HG03342 (cell line): ENCODE data around the gene ALG14.

Experiments
- ATAC-seq: cut with Tn5 transposase; IDR thresholded peaks from one replicate; pipeline ENCODE4 v1.9.1; 2021; ENCODE audit warnings: mild to moderate bottlenecking, moderate library complexity; ENCODE audit not compliant: unreplicated experiment

Gene ALG14

DNA sequence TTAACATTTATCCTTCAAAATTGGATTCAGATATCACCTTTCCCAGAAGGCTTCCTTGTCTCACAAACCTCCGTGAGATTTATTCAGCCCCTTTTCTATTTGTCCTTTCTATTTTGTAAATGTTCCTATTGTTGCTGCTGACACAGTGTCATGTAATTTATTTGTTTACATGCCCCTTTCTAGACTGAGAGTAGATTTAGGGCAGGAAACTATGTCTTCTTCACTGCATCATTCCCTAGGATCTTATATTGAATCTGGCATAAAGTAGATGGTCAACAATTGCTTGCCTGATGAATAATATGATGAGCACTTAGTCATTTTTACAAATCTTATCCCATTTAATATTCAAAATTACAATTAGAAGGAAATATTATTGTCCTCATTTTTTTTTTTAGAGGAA is 137.7 kb downstream of the ALG14 start:
- no peak for ATAC-seq

DNA sequence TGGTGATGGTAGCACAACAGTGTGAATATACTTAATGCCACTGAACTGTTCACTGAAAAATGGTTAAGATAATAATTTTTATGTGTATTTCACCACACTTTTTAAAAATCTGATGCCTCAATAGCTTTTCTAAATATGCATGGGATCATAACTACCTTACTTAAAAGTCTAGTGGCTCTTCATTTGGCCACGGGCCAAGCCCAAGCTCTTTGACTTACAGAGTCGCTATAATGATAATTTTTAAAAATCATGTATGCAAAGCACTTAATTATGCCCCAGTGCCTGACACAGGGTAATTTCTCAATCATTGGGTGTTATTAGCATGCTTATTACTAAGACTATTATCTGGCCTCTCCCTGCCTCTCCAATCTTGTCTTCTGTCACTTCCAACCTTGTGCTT is 138.2 kb downstream of the ALG14 start:
- no peak for ATAC-seq

DNA sequence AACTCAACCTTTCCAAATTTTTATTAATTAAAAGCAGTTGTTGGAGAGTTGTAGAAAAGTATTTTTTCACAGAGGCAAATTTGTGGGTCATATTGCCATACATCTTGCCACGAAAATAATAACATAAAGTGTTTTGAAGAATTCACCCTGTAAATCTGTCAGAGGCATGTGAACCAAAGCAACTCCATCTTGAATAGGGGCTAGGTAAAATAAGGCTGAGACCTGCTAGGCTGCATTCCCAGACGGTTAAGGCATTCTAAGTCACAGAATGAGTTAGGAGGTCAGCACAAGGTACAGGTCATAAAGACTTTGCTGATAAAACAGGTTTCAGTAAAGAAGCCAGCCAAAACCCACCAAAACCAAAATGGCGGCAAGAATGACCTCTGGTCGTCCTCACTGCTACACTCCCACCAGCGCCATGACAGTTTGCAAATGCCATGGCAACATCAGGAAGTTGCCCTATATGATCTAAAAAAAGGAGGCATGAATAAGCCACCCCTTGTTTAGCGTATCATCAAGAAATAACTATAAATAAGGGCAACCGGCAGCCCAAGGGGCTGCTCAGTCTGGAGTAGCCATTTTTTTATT is 141.4 kb downstream of the ALG14 start:
- ATAC-seq: no peak

DNA sequence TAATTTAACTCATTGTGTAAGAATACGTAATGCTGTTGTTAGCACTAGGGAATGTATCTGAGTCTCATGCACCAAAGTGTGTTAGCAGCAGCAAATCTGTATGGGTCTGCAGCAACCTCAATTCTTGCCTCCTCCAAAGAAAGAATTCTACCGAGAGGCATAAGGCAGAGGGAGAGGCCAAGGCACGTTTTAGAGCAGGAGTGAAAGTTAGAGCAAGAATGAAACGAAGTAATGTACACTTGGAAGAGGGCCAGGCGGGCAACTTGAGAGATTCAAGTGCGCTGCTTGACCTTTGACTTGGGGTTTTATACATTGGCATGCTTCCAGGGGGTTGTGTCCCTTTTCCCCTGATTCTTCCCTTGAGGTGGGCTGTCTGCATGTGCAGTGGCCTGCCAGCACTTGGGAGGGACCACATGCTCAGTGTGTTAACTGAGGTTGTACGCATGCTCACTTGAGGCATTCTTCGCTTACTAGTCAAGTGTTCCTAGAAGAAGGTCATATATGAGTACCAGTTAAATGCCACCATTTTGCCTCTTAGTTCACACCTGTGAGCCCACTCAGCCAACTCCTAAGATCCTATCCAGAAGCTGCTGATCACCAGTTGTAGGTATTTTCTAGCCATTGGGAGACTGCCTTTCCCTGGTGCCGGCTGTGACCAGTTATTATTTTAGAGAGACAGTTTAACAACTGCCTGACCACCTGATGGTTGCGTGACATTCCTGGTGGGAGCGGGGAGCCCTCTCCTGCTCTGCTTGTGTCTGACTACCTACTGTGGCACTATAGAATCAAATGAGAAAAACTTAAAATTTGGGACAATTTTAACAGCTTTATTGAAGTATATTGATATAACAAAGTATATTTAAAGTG is 143.2 kb downstream of the ALG14 start:
- ATAC-seq: no peak

DNA sequence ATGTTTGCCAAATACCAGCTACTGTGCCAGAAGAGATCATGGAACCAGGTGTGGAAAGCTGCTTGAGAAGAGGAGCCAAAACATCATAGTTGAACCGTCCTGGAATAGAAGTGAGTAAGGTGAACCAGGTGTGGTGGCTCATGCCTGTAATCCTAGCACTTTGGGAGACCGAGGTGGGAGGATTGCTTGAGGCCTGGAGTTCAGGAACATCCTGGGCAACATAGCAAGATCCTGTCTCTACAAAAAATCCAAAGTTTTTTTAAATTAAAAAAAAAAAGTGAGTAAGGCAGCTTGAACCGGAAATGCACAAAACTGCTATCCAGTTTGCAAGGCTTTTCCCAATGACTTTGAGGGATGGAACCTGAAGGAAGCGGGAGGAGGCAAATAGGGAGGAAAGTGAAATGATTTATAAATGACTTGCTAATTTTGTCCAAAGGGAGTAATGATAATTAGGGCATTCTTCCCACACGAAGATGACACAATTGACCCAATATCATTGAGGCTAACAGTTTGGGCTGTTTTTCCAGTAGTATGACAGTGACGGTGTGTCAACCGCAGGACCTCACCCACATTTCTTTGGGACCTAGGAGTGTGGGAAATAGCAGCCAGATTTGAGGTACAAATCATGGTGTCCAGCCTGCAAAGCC is 144.3 kb downstream of the ALG14 start:
- no peak for ATAC-seq

DNA sequence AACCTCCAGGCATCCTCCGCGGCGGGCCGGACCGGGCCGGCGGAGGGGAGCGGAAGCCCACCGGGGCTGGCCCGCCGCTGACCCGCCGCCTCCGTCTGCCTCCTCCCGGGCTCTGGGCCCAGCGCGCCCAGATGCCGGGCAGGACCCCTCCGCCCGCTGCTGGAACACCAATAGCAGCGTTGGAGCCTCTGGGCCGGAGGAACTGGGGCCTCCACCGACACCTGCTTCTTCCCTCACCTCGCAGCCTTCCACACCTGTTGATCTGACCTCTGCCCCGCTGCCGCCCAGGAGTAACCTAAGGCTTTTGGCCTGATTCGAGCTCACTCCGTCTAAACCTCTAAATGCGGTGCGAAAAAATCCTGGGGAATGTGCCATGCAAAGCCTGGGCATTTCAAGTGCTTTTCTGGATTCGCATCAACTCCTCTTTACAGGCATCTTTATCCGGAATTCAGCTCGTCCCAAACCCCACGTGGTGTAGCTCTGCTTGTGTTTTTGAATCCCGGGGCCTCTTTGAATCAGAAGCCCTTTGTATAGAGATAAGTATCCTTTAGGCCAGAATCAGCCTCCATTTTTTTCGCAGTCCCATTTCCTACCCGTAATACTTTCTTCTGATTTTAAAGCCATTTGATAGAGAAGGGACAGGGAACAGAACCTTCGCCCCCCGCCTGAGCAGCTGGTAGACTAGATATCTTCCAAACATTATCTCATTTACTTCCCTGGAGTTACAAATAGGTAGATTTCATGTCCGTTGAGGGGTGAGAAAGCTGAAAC is 145.2 kb downstream of the ALG14 start:
- no peak for ATAC-seq

DNA sequence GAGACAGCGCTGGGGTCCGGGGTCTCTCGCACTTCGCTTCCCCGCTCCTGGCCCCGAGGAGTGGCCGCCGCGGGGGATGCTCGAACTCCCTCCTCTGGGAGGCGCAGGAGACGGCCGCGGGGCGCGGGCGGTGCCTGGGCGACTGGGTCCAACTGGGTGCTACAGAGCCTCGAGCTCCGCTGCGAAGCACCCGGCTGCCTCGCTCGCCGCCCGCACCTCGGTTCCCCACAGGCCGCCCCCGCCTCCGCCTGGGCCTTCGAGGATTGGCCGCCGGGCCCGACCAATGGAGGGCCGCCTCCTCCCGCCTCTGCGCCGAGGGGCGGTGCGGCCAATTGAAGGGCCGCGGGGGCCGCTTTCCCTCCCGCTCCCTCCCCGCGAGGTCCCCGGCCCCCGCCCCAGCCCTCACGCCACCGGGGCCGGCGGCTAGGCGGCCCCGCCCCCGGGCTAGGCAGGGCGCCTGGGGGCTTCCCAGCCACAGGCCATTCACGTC is 145.8 kb downstream of the ALG14 start, which contains the start of gene CNN3:
Gene CNN3 (minus strand): TSS at position 196 of the 490 bp plus-strand sequence. CDS start 216 bp downstream, outside the sequence.
- peak; percentile 77 for ATAC-seq

DNA sequence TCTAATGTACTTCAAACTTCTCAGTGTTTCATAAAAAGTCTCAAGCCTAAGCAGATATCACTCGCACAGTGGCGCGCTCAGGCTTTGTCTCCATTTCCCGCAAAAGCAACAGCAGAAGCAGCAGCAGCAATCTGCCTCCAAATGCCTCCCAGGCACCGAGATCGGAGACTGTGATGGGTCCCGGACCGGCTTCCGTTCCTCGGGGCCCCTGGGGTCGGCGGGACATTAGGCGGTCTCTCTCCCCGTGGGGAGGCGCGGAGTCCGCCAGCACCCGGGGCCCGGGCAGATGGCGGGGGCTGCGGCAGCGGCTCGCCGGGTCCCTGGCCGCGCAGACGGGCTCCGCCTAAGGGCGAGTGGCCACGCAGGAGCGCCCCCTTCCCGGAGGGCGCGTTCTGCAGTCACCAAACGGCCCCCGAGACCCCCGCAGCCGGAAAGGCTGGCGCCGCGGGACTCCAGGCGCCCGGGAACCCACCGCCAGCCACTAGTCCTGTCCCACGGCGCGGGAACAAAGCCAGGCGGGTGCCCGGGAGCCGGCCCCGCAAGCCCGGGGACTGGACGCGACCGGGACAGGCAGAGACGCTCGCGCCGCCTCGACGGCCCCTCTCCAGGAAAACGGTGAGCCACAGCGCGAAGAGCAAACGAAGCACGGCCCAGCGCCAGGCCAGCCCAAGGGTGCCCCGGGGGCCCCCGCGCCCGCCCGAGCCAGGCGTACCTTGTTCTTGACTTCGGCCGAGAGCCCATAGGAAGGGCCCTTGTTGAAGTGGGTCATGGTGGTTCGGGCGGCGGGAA is 146.4 kb downstream of the ALG14 start:
- ATAC-seq: peak; percentile 17

DNA sequence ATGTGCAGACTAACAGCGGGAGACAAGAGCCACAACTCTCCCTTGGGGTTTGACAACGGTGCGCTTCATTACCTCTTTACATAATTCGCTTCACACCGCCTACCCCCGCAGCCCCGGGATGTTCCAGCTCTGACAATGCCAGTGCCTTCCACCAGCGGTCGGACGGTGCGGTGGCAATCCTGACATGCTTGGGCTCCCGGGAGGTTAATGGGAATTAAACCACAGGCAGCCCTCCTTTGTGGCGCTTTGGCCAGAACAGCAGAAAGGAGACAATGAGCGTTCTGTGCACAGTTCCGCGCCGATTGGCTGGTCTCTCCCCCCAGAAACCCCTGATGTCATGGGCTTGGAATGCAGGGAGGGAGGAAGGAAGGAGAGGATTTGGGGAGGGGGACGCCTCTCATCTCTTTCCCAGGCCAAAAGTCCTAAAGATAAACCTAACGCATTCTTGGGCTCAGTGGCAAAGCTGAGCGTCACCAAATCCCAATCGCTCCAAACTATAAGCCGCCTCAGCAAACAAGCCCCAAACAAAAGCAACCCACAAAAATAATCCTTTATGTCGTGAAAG is 147.1 kb downstream of the ALG14 start:
- ATAC-seq: peak; percentile 35

DNA sequence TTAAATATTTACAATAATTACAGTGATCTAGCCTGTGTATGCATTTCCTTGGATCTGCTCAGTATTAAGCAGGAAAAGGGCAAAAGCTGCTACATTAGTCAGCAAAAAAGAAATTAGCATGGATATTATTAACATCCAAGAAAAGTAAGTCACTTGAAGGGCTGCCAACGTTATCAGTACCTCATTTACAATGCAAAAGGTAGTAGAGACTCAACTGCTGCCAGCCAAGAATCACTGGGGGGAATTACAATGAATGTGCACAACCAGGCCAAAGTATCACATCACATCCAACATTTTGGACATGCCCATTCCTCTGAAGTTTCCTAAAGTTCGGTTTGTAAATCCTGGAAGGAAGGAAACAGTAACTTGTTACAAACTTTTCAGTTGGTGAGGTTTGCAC is 147.7 kb downstream of the ALG14 start:
- no peak for ATAC-seq
